GM23338 (cell line): ENCODE results near the gene UBAC2. TPM values are rescaled to one million over a fixed set of nuclear protein-coding genes. Genes with fewer than 3 reads are reported as not detected.

Source experiments
- ATAC-seq: fragments of 200-7000 bp; cut with Tn5 transposase; 3 replicates; pipeline ENCODE4 v1.9.1; 2020
- DNase-seq: peaks from one replicate; pipeline ENCODE4 v3.0.0-alpha.2; 2015; ENCODE audit warnings: low spot score
- H2AFZ ChIP-seq: fragments of 200-600 bp; sonication (generic); 2 replicates; pipeline ENCODE4 v1.8.0; 2016; ENCODE audit warnings: antibody characterized with exemption, mild to moderate bottlenecking, moderate library complexity
- H3F3A ChIP-seq: fragments of 200-600 bp; sonication (generic); replicated peaks from 2 replicates; pipeline ENCODE4 v1.8.0; 2017; ENCODE audit warnings: antibody characterized with exemption, mixed run types, low read depth
- H3K27ac ChIP-seq: fragments of 200-600 bp; sonication (generic); 2 replicates; pipeline ENCODE4 v1.6.1; 2016; ENCODE audit warnings: low read depth
- H3K27me3 ChIP-seq: fragments of 200-600 bp; sonication (generic); 2 replicates; pipeline ENCODE4 v1.8.0; 2016; ENCODE audit warnings: mild to moderate bottlenecking, mixed run types, moderate library complexity; ENCODE audit not compliant: insufficient read depth
- H3K36me3 ChIP-seq: fragments of 200-600 bp; sonication (generic); 2 replicates; pipeline ENCODE4 v1.8.0; 2016; ENCODE audit warnings: mild to moderate bottlenecking; ENCODE audit not compliant: insufficient read depth
- H3K4me1 ChIP-seq: fragments of 200-600 bp; sonication (generic); 2 replicates; pipeline ENCODE4 v1.8.0; 2016; ENCODE audit warnings: mild to moderate bottlenecking, moderate library complexity; ENCODE audit not compliant: insufficient read depth
- H3K4me2 ChIP-seq: fragments of 200-600 bp; sonication (generic); 2 replicates; pipeline ENCODE4 v1.7.1; 2017; ENCODE audit warnings: mixed run types
- H3K4me3 ChIP-seq: fragments of 200-600 bp; sonication (generic); 2 replicates; pipeline ENCODE4 v1.6.1; 2016; ENCODE audit warnings: mixed run types
- H3K79me2 ChIP-seq: fragments of 200-600 bp; sonication (generic); replicated peaks from 2 replicates; pipeline ENCODE4 v1.8.0; 2017; ENCODE audit warnings: mild to moderate bottlenecking; ENCODE audit not compliant: insufficient read depth
- H3K9me2 ChIP-seq: fragments of 200-600 bp; sonication (generic); 2 replicates; pipeline ENCODE4 v1.8.0; 2017; ENCODE audit not compliant: insufficient read depth
- H4K20me1 ChIP-seq: fragments of 200-600 bp; sonication (generic); replicated peaks from 2 replicates; pipeline ENCODE4 v1.8.0; 2017; ENCODE audit warnings: mild to moderate bottlenecking; ENCODE audit not compliant: insufficient read depth
- H3K27ac Mint-ChIP-seq: 2 replicates; pipeline ENCODE4 v1.8.0; 2020; ENCODE audit warnings: inconsistent platforms, mild to moderate bottlenecking, moderate library complexity, mixed read lengths
- H3K27me3 Mint-ChIP-seq: 3 replicates; pipeline ENCODE4 v1.8.0; 2022; ENCODE audit warnings: low read depth, mild to moderate bottlenecking, moderate library complexity, mixed read lengths, inconsistent platforms; ENCODE audit not compliant: insufficient read depth, poor library complexity
- H3K36me3 Mint-ChIP-seq: 3 replicates; pipeline ENCODE4 v1.8.0; 2021; ENCODE audit warnings: low read depth, mild to moderate bottlenecking, inconsistent platforms, moderate library complexity, mixed read lengths
- H3K4me1 Mint-ChIP-seq: 3 replicates; pipeline ENCODE4 v1.8.0; 2020; ENCODE audit warnings: mild to moderate bottlenecking, inconsistent platforms, mixed read lengths
- H3K4me3 Mint-ChIP-seq: 3 replicates; pipeline ENCODE4 v1.8.0; 2021; ENCODE audit warnings: moderate library complexity, mild to moderate bottlenecking, inconsistent platforms, mixed read lengths
- H3K9me3 Mint-ChIP-seq: 3 replicates; pipeline ENCODE4 v1.8.0; 2020; ENCODE audit warnings: moderate library complexity, mild to moderate bottlenecking, inconsistent platforms, mixed read lengths
- CREB1 ChIP-seq: fragments of 250-450 bp; sonication (Bioruptor Pico); IDR thresholded peaks from 2 replicates; pipeline ENCODE4 v1.5.0; 2020; ENCODE audit warnings: low read depth, mild to moderate bottlenecking, moderate library complexity
- ETS1 ChIP-seq: IDR thresholded peaks from 2 replicates; pipeline ENCODE4 v1.6.1; 2016; ENCODE audit warnings: antibody characterized with exemption
- EZH2phosphoT487 ChIP-seq: fragments of 200-600 bp; sonication (generic); IDR thresholded peaks from one replicate; pipeline ENCODE4 v1.8.1; 2018; ENCODE audit warnings: antibody characterized with exemption; ENCODE audit not compliant: unreplicated experiment
- JUNB ChIP-seq: IDR thresholded peaks from one replicate; pipeline ENCODE4 v1.6.1; 2016; ENCODE audit warnings: antibody characterized with exemption; ENCODE audit not compliant: unreplicated experiment
- NANOG ChIP-seq: IDR thresholded peaks from 2 replicates; pipeline ENCODE4 v1.6.1; 2016; ENCODE audit warnings: antibody characterized with exemption, borderline replicate concordance
- POLR2AphosphoS5 ChIP-seq: IDR thresholded peaks from 2 replicates; pipeline ENCODE4 v1.6.1; 2016; ENCODE audit warnings: antibody characterized with exemption, low read depth
- REST ChIP-seq: IDR thresholded peaks from one replicate; pipeline ENCODE4 v1.6.1; 2018; ENCODE audit warnings: antibody characterized with exemption; ENCODE audit not compliant: unreplicated experiment
- STAT1 ChIP-seq: IDR thresholded peaks from one replicate; pipeline ENCODE4 v1.6.1; 2016; ENCODE audit warnings: antibody characterized with exemption; ENCODE audit not compliant: unreplicated experiment
- ZNF114 ChIP-seq: fragments of 250-450 bp; sonication (Bioruptor Pico); IDR thresholded peaks from 2 replicates; pipeline ENCODE4 v1.5.0; 2020; ENCODE audit warnings: mild to moderate bottlenecking, moderate library complexity
- ZNF331 ChIP-seq: fragments of 250-450 bp; sonication (Bioruptor Pico); IDR thresholded peaks from 2 replicates; pipeline ENCODE4 v1.5.0; 2020; ENCODE audit warnings: low read depth, mild to moderate bottlenecking, moderate library complexity
- polyA plus RNA-seq: library from polyadenylated mRNA; unstranded; fragments of >200 nt; fragmentation: Nextera tagmentation; extraction: Ambion mirVana; gene quantifications from 2 replicates; pipeline ENCODE4 v1.2.1, GENCODE V29; 2016
- total RNA-seq: library from RNA; depleted of rRNA; stranded (reverse); fragments of >200 nt; shearing (Covaris generic); gene quantifications from 2 replicates; pipeline ENCODE4 v1.2.3, GENCODE V29; 2014
- TF ChIP-seq, protein P1 (sequence below), 2 experiments: fragments of 200-600 bp in 1 of 2; sonication (generic) in 1 of 2; conservative IDR thresholded peaks; 2 replicates each; pipeline versions ENCODE4 v1.5.1 to v1.6.1; 2016 to 2017; ENCODE audit warnings: antibody characterized with exemption in 2 of 2, low read depth in 2 of 2, mild to moderate bottlenecking in 2 of 2, moderate library complexity in 1 of 2

The UBAC2 gene
- total and polyA plus RNA-seq, 2 experiments from 2014 or later, result 37.9 to 76.9 TPM

- no peak for TF ChIP-seq ETS1
- TF ChIP-seq NANOG, result no peak
- no peak for TF ChIP-seq JUNB
- TF ChIP-seq CREB1, result no peak
- TF ChIP-seq EZH2phosphoT487, result no peak
Measured at GRCh38 chr13:99356262-99357091, 155.8 kb downstream of the UBAC2 start (continued).

DNA sequence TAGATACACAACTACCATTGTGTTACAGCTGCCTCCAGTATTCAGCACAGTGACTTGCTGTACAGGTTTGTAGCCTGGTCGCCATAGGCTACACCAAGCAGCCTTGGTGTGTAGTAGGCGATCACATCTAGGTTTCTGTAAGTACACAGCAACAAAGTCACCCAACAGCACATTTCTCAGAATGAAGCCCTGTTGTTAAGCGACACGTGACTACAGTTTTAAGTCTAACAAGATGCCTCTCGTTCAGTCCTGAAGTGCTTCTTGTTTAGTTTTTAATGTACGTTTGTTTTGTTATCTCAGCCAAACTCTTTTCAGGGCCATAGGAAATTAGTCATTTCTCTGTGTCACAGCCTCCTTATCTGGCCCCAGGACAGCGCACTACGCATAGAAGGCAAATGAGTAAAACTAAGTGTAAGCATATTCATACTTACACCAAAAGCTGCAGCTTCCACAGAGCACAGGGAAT is 156.5 kb downstream of the UBAC2 start:
- H3K4me3 ChIP-seq, result no peak overlapping the region
- no peak overlapping the region for H3K27ac Mint-ChIP-seq
- ATAC-seq, result no peak
- TF ChIP-seq REST (no peak), JUNB (no peak)
- H3K79me2 ChIP-seq, result no peaks in the 10 kb centered on the region
- H4K20me1 ChIP-seq, result peaks cover 6% of the 10 kb centered on the region
- no peaks in the 10 kb centered on the region for H3K9me3 Mint-ChIP-seq
- H3K27ac ChIP-seq, result no peak overlapping the region
- peaks cover 12% of the 10 kb centered on the region for H3K4me1 Mint-ChIP-seq
- H2AFZ ChIP-seq, result no peak overlapping the region
- no peak overlapping the region for H3K4me3 Mint-ChIP-seq
- no peaks in the 10 kb centered on the region; the same call in 1 of the 2 replicates for H3K36me3 ChIP-seq
- H3K36me3 Mint-ChIP-seq, result peaks cover 7% of the 10 kb centered on the region; the same call in 2 of the 3 replicates
- H3F3A ChIP-seq, result no peaks in the 10 kb centered on the region
- peaks cover 11% of the 10 kb centered on the region for H3K27me3 Mint-ChIP-seq
- H3K27me3 ChIP-seq, result no peaks in the 10 kb centered on the region
- no peak for DNase-seq
- no peak overlapping the region for H3K4me2 ChIP-seq
- H3K9me2 ChIP-seq, result no peaks in the 10 kb centered on the region
- H3K4me1 ChIP-seq, result no peaks in the 10 kb centered on the region

- no peak overlapping the region for H3K4me3 Mint-ChIP-seq
- no peak for TF ChIP-seq ZNF331 (CRISPR knock-in tag)
- no peak for TF ChIP-seq STAT1
- TF ChIP-seq, protein P1, sequence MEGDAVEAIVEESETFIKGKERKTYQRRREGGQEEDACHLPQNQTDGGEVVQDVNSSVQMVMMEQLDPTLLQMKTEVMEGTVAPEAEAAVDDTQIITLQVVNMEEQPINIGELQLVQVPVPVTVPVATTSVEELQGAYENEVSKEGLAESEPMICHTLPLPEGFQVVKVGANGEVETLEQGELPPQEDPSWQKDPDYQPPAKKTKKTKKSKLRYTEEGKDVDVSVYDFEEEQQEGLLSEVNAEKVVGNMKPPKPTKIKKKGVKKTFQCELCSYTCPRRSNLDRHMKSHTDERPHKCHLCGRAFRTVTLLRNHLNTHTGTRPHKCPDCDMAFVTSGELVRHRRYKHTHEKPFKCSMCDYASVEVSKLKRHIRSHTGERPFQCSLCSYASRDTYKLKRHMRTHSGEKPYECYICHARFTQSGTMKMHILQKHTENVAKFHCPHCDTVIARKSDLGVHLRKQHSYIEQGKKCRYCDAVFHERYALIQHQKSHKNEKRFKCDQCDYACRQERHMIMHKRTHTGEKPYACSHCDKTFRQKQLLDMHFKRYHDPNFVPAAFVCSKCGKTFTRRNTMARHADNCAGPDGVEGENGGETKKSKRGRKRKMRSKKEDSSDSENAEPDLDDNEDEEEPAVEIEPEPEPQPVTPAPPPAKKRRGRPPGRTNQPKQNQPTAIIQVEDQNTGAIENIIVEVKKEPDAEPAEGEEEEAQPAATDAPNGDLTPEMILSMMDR (conservative IDR thresholded peaks at IDR 0.05; ENCODE audit: low read depth in 2 of 2), result no peak
- TF ChIP-seq NANOG, result no peak
- no peak for TF ChIP-seq EZH2phosphoT487
- no peak for TF ChIP-seq ZNF114 (CRISPR knock-in tag)
- TF ChIP-seq REST, result no peak
- no peak for TF ChIP-seq POLR2AphosphoS5
- no peak for TF ChIP-seq JUNB
Measured at GRCh38 chr13:99357941-99358340, 157.3 kb downstream of the UBAC2 start.

More at GRCh38 chr13:99357941-99358340, 157.3 kb downstream of the UBAC2 start:
- Mint-ChIP-seq H3K36me3 (peaks cover 7% of the 10 kb centered on the region; the same call in 2 of the 3 replicates), H3K27ac (no peak overlapping the region), H3K27me3 (peaks cover 11% of the 10 kb centered on the region), H3K4me1 (peaks cover 12% of the 10 kb centered on the region), H3K9me3 (no peaks in the 10 kb centered on the region)
- Histone ChIP-seq H3K4me2 (no peak overlapping the region), H3K79me2 (no peaks in the 10 kb centered on the region), H2AFZ (no peak overlapping the region), H3K4me1 (no peaks in the 10 kb centered on the region), H4K20me1 (peaks cover 6% of the 10 kb centered on the region), H3K27ac (no peak overlapping the region), H3K36me3 (no peaks in the 10 kb centered on the region; the same call in 1 of the 2 replicates), H3K4me3 (no peak overlapping the region), H3F3A (no peaks in the 10 kb centered on the region), H3K27me3 (no peaks in the 10 kb centered on the region), H3K9me2 (no peaks in the 10 kb centered on the region)
- DNase-seq (no peak), ATAC-seq (no peak)
